C4-2B (cell line): ENCODE data around the gene KRTAP3-2.

Source experiments
- H3K27ac ChIP-seq: fragments of 450-650 bp; 2 replicates; pipeline ENCODE4 v1.5.1; 2017
- CTCF ChIP-seq: fragments of 450-650 bp; conservative IDR thresholded peaks from 2 replicates; pipeline ENCODE4 v1.5.1; 2017; ENCODE audit warnings: mild to moderate bottlenecking
- ZFX ChIP-seq: fragments of 450-650 bp; IDR thresholded peaks from 2 replicates; pipeline ENCODE4 v1.6.1; 2017

Gene KRTAP3-2

GRCh38 chr17:41004397-41004796, 4.7 kb upstream of the KRTAP3-2 start:
- no peak overlapping the region for H3K27ac ChIP-seq
- TF ChIP-seq CTCF (no peak), ZFX (no peak)

- no peak overlapping the region for H3K27ac ChIP-seq
- TF ChIP-seq CTCF (no peak), ZFX (no peak)
Observed at GRCh38 chr17:41003926-41004325, 4.2 kb upstream of the KRTAP3-2 start.

- no peak for TF ChIP-seq ZFX
- no peak for TF ChIP-seq CTCF
- H3K27ac ChIP-seq, result no peak overlapping the region
Observed at GRCh38 chr17:41002814-41003213, 3.1 kb upstream of the KRTAP3-2 start.

GRCh38 chr17:41001795-41002194, 2.1 kb upstream of the KRTAP3-2 start:
- TF ChIP-seq CTCF (no peak), ZFX (no peak)
- no peak overlapping the region for H3K27ac ChIP-seq

GRCh38 chr17:40997361-40997760, 2.3 kb downstream of the KRTAP3-2 start:
- no peak overlapping the region for H3K27ac ChIP-seq
- TF ChIP-seq CTCF, result no peak
- TF ChIP-seq ZFX, result no peak

- TF ChIP-seq CTCF (no peak), ZFX (no peak)
- H3K27ac ChIP-seq, result no peak overlapping the region
Observed at GRCh38 chr17:40996829-40997228, 2.9 kb downstream of the KRTAP3-2 start.

- TF ChIP-seq ZFX (no peak), CTCF (no peak)
- H3K27ac ChIP-seq, result no peak overlapping the region
Observed at GRCh38 chr17:40995116-40995515, 4.6 kb downstream of the KRTAP3-2 start.
